ENCODE data around the gene CCNA2.

DNA sequence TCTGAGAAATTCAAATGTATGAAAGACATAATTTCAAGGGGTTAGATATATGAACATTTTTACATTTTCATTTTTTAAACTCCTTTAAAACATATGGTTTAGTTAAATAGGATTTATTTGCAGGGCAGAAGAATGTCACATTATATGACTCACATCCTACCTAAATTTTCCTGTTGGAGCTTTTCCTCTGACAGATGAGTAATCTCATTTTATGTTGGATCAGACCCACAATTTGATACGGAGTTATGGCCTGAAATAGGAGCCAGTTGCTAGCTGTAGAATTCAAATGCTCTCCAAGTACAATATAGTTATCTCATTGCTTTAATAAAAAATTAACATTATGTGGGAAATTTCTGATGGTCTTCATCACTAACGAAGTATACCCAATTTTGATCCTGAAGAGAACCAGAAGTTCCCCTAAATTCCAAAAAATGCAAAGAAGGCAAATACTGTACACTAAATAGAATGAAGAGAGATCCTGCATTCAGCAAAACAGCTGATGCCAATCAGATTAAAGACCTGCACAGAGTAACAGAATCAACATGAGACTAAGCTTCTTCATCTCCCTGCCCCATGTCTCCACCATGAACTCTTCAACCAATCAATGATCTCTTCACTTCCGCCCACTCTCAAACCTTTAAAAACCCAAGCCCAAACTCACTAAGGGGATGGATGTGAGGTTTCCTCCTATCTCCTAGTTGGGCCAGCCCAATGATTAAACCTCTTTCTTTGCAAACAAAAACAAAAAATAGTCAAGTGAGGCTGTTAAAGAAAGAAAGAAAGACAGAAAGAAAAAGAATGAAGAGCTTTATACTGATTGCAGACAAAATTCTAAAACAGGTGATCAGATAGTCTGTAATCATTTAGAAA lies 33.5 kb downstream of the CCNA2 start:
- TF ChIP-seq POLR2A (IDR thresholded peaks at IDR 0.05): no peak
- TF ChIP-seq, protein P1, sequence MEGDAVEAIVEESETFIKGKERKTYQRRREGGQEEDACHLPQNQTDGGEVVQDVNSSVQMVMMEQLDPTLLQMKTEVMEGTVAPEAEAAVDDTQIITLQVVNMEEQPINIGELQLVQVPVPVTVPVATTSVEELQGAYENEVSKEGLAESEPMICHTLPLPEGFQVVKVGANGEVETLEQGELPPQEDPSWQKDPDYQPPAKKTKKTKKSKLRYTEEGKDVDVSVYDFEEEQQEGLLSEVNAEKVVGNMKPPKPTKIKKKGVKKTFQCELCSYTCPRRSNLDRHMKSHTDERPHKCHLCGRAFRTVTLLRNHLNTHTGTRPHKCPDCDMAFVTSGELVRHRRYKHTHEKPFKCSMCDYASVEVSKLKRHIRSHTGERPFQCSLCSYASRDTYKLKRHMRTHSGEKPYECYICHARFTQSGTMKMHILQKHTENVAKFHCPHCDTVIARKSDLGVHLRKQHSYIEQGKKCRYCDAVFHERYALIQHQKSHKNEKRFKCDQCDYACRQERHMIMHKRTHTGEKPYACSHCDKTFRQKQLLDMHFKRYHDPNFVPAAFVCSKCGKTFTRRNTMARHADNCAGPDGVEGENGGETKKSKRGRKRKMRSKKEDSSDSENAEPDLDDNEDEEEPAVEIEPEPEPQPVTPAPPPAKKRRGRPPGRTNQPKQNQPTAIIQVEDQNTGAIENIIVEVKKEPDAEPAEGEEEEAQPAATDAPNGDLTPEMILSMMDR (IDR thresholded peaks at IDR 0.05): no peak

Measured in body of pancreas (tissue), 4 donors.